Activated CD4-positive, alpha-beta T cell treated with anti-CD3 and anti-CD28 coated beads for 48 hours (primary cell): ENCODE measurements around the gene UBE2I.

Experiments
- DNase-seq: peaks from one replicate; pipeline ENCODE4 v3.0.0-alpha.2; 2020

UBE2I gene

DNA sequence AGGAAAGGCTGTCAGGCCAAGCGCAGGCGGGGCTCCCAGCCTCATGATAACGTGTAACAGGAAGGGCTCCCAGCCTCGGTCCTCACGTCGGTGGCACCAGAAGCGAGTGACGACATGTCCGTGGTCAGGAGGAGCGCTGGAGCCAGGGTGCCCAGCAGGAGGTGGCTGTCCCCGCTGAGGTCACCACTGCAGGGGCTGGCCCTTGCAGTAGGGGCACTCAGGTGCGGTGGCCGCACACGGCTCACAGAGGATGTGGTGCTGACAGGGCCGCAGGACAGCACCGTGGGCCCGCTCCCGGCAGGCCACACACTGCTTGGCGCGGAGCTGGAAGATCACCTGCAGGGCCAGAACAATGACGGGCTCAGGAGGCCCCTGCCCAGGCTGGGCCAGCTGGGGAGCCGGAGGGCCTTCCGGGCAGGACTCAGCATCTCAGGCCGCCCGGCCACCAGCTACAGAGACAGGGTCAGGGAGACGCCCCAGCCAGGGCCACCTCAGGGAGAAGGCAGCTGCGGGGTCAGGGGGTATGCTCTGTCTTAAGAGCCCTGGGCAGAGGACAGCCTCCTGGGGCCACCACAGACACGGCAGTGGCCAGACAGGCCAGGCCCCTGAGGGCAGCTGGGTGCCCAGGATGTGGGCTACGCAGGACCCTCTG lies 56.8 kb downstream of the UBE2I start:
- no peak for DNase-seq

DNA sequence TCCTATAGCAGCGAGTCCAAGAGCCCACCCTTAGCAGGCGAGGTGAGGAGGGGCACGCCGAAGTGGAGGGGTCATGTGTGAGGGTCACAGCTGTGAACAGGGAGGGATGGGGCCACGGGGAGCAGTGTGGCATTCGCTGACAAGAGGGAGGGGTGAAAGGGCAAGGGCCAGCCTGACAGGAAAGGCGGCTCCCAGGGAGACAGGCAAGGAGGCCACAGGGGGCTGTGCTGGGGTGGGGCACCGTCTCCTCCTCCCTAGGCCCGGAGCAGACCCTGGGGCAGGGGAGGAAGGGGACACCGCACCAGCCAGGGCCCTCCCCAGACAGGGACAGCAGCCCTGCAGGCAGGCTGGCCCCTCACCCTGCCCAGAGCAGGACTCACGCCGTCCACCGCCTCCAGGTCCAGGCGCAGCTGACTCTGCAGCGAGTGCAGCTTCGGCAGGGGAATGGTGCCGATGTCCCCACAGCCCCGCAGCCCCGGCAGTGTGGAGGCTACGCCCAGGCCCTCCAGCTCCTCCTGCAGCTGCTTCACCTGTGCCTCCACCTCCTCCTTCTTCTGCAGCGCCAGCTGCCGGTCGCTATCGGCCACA lies 57.4 kb downstream of the UBE2I start:
- no peak for DNase-seq

DNA sequence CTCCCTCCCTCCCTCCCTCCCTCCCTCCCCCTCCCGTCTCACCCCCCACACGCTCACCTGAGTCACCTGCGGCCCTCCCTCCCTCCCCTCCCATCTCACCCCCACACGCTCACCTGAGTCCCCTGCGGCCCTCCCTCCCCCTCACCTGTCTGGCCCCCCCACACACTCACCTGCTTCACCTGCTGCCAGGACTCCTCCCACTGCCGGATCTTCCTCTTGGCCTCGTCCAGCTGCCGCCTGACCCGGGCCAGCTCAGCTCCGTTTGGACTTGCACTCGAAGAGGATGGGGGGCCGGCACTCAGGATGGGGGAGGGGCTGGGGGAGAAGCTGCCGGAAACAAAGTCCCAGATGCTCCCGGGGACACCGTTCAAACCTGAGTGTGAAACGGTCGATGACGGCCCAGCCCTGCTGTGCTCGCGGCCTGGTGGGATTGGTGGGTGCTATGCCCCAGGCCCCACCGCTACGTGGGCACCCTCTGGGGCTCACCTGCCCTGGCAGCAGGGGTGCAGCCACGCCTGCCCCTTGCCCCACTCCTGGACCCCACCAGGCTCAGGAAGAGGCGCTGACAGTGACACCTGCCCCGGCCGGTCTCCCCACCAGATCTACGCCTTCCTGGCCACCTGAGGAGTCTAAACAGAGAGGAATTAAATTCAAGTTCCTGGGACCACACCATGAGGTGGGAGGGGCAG lies 58.2 kb downstream of the UBE2I start:
- DNase-seq, result no peak

DNA sequence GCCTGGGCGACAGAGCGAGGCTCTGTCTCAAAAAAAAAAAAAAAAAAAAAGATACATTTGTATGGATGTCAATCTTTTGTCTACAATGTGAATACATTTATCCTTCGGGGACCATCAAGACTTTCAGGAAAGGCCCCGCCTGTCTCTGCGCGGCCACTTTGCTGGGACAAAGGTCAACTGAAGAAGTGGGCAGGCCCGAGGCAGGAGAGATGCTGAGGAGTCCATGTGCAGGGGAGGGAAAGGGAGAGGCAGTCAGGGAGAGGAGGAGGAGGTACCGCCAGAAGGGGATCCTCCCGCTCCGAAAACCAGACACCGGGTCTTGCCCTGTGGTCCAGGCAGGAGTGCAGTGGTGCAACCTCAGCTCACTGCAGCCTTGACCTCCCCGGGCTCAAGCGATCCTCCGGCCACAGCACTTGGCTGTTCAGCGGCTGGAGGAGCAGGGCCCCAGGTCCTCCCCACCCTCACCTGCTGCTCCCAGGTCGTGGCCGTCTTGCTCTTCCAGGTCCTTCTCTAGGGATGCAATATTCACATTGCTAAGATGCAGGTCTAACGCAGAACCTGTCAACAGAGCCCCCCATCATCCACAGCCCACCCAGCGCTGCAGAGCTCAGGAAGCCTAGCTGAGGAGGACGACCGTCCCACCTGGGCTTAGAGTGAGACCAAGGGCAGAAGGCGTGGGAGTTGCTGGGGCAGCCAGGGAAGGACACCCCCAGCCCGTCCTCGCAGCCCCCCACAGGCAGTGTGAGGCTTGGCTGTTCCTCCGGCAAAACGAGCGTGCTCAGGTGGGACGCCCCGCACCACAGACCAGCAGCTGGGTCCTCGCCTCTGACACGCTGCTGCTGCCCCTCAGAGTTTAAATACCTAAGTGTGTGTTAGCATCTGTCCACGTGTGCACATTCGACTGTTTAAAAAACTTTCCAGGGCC lies 61.9 kb downstream of the UBE2I start:
- no peak for DNase-seq

DNA sequence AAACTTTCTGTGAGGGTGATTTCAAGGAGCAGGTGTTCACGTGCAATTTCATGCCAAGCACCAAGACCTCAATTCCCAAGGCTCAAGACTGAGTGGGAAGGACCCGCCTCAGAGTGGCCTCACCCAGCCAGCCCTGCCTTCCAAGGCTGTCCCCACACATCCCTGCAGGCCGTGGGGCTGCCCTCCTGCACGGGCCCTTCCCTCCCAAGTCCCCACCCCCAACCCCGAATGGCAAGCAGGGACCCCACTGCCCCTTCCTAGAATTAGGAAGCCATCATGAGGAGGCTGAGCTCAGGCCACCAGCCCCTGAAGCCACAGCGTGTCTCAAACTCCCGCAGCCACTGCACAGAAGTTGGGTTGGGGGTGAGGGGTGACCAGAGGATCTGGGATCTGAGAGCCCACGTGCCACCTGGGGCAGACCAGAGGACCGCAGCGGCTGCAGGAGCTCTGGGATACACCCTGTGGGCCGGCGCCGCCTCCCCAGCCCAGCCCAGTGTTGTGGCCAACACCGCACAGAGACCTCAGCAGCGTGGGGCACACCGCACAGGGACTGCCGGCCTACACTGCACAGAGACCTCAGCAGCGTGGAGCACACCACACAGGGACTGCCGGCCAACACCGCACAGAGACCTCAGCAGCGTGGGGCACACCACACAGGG lies 63.0 kb downstream of the UBE2I start:
- DNase-seq, result no peak

DNA sequence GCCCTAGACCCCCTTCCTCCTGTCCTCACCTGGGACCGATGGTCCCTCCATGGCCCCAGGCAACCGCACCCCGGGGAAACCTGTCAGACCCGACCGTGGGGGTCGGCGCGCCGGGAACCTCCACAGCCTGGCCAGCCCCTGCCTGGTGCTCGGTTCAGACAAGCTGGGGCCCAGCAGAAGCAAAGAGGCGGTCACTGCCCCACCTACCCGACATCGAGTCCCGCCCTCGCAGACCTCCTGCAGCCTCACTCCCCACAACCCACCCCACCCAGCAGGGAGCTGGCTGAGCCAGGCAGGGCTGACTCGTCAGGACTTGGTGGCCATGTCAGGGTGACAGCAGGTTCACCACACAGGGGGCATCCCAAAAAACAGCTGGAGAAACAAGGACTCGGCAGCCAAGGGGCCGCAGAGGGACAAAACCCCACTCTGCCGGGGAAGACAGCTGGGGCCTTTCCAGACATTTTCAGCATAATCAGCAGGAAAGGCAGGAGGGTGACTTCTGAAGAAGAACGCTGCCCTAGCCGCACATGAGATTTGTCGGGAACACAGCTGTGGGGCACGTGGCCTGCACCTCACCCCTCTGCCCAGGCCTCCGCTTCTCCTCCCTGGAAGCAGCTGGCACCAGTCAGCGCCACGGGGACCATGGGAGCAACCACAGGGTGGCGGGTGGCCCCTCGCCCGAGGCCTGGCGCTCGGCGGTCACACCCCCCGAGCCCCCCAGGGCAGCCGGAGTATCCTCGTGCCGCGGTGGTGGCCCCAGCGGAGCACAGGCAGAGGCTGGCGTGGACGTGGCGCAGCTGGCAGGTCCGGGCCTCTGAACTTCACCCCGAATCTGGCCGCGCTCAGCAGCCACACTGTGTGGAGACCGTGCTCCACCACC lies 65.2 kb downstream of the UBE2I start:
- no peak for DNase-seq

DNA sequence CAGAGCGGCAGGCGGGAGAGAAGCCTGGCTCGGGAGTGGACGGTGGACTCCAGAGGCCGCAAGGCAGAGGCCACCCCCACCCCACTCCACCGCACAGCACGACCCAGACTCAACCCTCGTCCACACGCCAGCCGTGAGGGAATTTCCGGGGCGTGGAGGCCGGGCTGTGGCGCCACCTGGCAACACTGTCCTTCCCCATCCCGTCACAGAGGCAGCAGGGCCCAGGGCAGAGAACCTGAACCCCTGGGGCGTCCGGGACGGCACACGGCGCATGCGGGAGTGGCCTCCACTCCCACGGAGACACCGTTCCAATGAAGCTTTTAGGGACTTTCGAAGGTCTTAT lies 65.8 kb downstream of the UBE2I start:
- no peak for DNase-seq

DNA sequence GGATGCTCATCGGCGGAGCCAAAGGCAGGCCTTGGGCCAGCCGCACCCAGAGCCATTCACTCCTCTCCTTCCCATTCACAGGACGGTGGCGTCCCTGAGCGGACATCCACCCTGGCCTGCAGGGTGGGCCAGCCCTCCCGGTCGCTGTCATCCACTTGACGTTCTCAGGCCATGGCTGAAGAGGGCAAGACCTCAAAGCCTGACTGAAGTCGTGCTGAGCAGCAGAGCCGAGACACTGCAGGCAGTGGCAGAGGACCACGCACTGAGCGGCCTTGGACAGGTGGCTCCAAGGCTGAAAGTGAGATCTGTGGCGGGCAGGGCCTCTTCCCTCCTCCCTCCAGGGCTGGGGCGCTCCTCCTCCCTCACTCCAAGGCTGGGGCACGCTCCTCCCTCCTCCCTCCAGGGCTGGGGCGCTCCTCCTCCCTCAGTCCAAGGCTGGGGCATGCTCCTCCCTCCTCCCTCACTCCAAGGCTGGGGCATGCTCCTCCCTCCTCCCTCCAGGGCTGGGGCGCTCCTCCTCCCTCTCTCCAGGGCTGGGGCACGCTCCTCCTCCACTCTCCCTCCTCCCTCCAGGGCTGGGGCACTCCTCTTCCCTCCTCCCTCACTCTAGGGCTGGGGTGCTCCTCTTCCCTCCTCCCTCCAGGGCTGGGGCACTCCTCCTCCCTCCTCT lies 66.4 kb downstream of the UBE2I start:
- no peak for DNase-seq
